RWPE1 (cell line): ENCODE results near the gene USP10.

Experiments used
- CTCF ChIA-PET: fragments of 350-600 bp; sonication (Branson Sonifier 250); formaldehyde crosslinking; extraction: SDS; loops from one replicate; lab custom pipeline; 2021; lab: Yijun Ruan, JAX
- POLR2A ChIA-PET: fragments of 400-600 bp; formaldehyde crosslinking; extraction: SDS; loops from one replicate; lab custom pipeline; 2020; ENCODE audit warnings: antibody characterized with exemption; ENCODE audit not compliant: low non-redundant PET; lab: Yijun Ruan, JAX
- DNase-seq: peaks from one replicate; pipeline ENCODE4 v3.0.0; 2012; ENCODE audit warnings: low spot score
- H3K27ac ChIP-seq: fragments of 450-650 bp; 2 replicates; pipeline ENCODE4 v1.5.1; 2017
- CTCF ChIP-seq: fragments of 450-650 bp; conservative IDR thresholded peaks from 2 replicates; pipeline ENCODE4 v1.5.1; 2017; ENCODE audit warnings: low read depth, mild to moderate bottlenecking

USP10 gene

GRCh38 chr16:84817613-84818012, 117.8 kb downstream of the USP10 start:
- CTCF ChIA-PET, result interaction anchor here (1.1 kb wide), 1 partner anchor 312 kb away, joined by 3 read pairs; no protein-coding TSS in a partner anchor
- no peak for TF ChIP-seq CTCF
- POLR2A ChIA-PET, result no interaction called here
- DNase-seq, result no peak
- no peak overlapping the region for H3K27ac ChIP-seq

GRCh38 chr16:84818133-84818532, 118.3 kb downstream of the USP10 start:
- H3K27ac ChIP-seq, result no peak overlapping the region
- no peak for DNase-seq
- ChIA-PET CTCF (interaction anchor here (1.1 kb wide), 1 partner anchor 312 kb away, joined by 3 read pairs; no protein-coding TSS in a partner anchor), POLR2A (no interaction called here)
- TF ChIP-seq CTCF, result no peak

- no peak overlapping the region for H3K27ac ChIP-seq
- CTCF ChIA-PET, result interaction anchor here (0.6 kb wide), 2 partner anchors 9 to 99 kb away, joined by 3 read pairs; no protein-coding TSS in a partner anchor
- no peak for TF ChIP-seq CTCF
- POLR2A ChIA-PET, result interaction anchor here (1.7 kb wide), 1 partner anchor 19 kb away, joined by 4 read pairs; no protein-coding TSS in a partner anchor
- no peak for DNase-seq
Observed at GRCh38 chr16:84818989-84819643, 119.3 kb downstream of the USP10 start.

- no peak for TF ChIP-seq CTCF
- no peak within 1 kb of the TSS for H3K27ac ChIP-seq
- ChIA-PET CTCF (interaction anchor here (0.6 to 0.7 kb wide), 2 partner anchors 9 to 79 kb away, joined by 3 to 6 read pairs; no protein-coding TSS in a partner anchor), POLR2A (interaction anchor here (0.5 to 1.7 kb wide), 2 partner anchors 18 to 23 kb away, joined by 4 to 8 read pairs; no protein-coding TSS in a partner anchor)
- DNase-seq, result peak; percentile 91
Observed at GRCh38 chr16:84819644-84820304, 120.0 kb downstream of the USP10 start, which contains the start of gene CRISPLD2. Gene CRISPLD2 (plus strand): TSS chr16:84819985. CDS start chr16:84838496, 18,511 bp downstream.

GRCh38 chr16:84820305-84820684, 120.5 kb downstream of the USP10 start:
- ChIA-PET POLR2A (interaction anchor here (0.5 to 1.7 kb wide), 2 partner anchors 18 to 24 kb away, joined by 4 to 8 read pairs; no protein-coding TSS in a partner anchor), CTCF (interaction anchor here (0.7 kb wide), 1 partner anchor 79 kb away, joined by 6 read pairs; no protein-coding TSS in a partner anchor)
- DNase-seq, result no peak

More at GRCh38 chr16:84820305-84820684, 120.5 kb downstream of the USP10 start:
- TF ChIP-seq CTCF, result no peak
- no peak overlapping the region for H3K27ac ChIP-seq
